RKO (cell line): ENCODE results near the gene NUP210.

ENCODE experiments used
- DNase-seq: peaks from one replicate; pipeline ENCODE4 v3.0.0-alpha.2; 2016; ENCODE audit warnings: low spot score

NUP210 gene

DNA sequence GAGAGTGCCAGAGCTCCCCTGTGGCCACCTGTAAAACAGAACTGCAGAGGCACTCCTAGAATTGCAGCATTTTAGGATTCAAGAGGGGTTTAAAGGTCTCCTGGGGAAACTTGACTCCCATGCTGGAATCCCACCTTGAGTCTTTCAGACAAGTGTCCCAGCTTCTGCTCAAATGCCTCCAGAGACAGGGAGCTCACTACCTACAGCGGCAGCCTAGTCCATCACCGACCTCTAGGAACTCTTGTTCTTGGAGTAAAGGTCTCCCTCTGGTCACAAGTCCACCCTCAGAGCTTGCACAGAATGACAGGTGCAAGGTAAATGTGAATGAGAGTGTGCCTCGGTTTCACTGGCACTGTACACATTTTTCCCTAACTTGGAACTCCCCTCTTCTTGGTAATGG, 72.0 kb downstream of the NUP210 start:
- no peak for DNase-seq

DNA sequence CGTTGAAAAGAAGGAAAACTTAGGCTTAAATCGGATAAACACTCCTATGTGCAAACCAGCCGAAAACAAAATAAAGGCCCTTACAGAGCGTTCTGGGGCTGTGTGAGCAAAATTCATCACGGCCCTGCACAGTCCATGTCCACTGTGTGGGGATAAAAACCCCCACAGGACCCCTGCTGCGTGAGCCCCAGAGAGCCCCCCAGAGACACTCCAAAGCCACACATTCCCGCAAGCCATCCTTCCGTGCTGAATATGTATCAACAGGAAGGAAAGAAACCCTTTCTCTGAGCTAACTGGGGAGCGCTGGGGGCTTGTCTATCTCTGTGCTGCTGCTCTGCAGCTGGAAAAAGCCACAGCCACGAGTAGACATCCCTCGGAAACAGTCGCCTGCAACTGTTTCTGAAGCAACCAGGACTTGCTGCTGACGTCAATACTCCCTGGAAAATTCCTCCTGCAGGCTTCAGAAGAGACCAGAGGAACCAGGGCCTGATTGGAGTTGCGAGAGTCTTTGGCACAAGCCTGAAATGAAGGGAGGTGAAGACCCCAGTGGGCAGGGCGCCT, 72.7 kb downstream of the NUP210 start:
- no peak for DNase-seq

GRCh38 chr3:13346481-13347389, 73.4 kb downstream of the NUP210 start:
- DNase-seq: no peak

DNA sequence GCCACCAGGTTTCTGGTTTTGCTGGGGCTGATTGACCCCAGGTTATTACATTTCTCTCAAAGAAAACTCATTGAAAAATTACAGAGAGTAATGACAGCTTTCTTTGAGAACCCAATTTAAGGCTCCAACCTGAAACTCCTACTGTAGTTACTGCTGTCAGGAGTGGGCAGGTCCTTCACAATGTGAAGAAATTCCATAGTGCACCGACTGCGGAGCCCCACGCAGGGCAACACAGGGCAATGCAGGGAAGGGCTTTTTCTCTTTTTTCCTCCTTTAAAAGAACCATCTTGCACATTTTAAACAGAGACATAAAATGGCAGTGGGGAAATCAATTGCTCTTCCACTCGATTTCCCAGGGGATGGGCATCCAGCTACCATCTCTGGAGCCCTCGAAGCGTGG, 74.3 kb downstream of the NUP210 start:
- no peak for DNase-seq

GRCh38 chr3:13345284-13345683, 74.8 kb downstream of the NUP210 start:
- no peak for DNase-seq

DNA sequence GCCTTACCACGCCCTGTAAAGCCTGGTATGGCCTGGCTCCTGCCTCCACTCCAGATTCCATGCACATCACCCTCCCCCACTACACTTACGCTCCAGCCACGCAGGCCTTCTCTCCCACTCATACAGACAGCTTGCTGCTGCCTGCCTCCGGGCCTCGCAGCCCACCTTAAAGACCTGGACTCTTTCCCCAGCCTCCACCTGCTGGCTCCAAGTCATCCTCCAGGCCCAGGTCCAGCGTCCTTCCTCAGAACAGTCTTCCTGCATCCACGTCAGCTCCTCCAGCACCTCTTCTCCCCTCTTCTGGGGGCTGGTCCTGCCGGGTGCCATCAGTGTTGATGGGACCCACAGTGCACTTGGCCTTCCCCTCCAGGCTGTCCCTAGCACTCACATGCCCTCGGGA, 75.5 kb downstream of the NUP210 start:
- DNase-seq: no peak

DNA sequence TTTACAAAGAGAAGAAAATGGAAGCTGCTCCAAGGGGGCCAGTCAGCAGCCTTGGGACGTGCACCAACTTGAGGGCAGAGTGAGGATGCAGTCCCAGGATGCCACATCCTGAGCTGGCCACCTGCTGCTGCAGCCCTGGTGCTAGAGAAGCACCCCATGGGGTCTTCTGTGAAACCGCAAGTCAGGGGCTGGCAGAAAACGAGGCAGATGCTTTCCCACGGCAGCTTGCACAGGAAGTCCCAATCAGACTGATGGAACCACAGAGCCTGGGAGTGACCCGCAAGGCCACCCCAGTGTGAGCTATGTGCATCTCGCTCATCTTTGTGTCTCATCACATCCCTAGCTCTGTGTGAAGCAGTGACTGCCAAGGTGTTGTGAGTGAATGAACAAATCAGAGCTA, 76.5 kb downstream of the NUP210 start:
- DNase-seq: no peak

- no peak for DNase-seq
These were observed 78.8 kb downstream of the NUP210 start for GRCh38 chr3:13341229-13341905.

GRCh38 chr3:13339833-13340232, 80.3 kb downstream of the NUP210 start:
- no peak for DNase-seq

GRCh38 chr3:13338996-13339395, 81.1 kb downstream of the NUP210 start:
- no peak for DNase-seq

GRCh38 chr3:13338231-13338630, 81.9 kb downstream of the NUP210 start:
- DNase-seq: peak; percentile 25

DNA sequence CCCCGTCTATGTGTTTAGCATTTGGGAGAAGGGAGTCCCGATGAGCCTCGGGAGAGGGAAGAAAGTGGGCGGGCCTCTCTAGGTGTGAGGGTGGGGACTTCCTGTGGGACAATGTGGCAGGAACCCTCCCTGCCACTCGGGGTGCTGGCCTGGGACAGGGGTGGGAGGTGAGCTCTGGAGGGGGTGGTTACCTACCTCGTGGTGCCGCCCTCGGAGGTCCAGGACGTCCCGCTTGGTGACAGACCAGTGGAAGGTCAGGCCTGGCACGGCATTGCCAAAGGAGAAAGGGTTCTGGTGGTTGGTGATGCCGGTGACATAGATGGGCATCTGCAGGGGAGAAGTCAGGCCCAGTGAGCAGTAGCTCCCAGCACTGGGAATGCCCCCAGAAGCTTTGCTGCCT, 83.5 kb downstream of the NUP210 start:
- no peak for DNase-seq

- DNase-seq: no peak
These were observed 84.6 kb downstream of the NUP210 start for GRCh38 chr3:13335503-13335902.

- DNase-seq: no peak
These were observed 85.1 kb downstream of the NUP210 start for GRCh38 chr3:13335059-13335458.

- DNase-seq: no peak
These were observed 86.8 kb downstream of the NUP210 start for GRCh38 chr3:13333236-13333897.

GRCh38 chr3:13332740-13333139, 87.4 kb downstream of the NUP210 start:
- DNase-seq: no peak

DNA sequence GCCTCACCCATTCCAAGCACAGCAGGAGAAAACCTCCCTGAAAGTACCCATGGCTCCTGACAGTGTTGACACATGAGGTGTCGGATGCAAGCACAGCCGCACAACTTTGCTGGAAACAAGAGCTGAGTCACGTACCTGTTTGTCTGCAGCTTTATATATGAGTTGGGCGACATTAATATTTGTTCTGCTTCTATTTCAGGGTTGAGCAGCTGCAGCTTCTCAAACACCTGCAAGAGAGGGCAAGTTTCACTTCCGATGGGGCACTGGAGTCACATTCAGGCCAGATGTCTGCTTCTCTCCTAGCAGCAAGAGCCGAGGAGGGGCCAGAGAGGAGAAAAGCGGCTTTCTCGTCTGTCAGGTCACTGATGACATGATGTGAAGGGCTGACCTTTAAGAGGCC, 88.0 kb downstream of the NUP210 start:
- no peak for DNase-seq

- no peak for DNase-seq
These were observed 90.4 kb downstream of the NUP210 start for GRCh38 chr3:13329746-13330145.

GRCh38 chr3:13325892-13326443, 94.2 kb downstream of the NUP210 start:
- DNase-seq: no peak

DNA sequence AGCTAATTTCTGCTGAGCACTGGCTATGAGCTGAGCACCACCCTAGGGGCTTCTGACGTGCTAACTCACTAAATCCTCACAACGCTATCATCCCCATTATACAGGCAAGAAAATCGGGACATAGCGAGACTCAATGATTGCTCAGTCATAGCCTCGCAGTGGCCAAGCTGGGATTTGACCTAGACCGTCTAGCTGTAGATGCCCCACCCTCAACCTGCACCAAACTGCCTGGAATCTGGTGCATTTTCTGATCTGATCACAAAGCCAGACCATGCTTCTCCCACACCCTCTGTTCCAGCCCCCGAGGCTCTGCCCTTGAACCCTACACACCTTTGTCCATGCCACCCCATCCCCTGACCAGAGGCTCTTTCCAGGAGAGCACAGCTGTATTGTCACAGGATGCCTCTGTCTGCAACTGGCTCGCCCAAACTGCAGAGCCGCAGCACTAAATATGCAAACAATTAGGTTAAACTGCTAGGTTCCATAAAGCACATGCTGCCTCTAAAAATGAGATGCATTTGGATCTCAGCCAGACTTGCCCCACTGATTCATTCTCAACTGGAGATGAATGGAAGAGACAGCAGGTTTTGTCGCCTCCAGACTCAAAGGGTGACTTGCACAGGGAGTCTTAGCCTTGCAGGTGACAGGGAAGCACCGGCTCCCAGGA, 95.2 kb downstream of the NUP210 start:
- no peak for DNase-seq

DNA sequence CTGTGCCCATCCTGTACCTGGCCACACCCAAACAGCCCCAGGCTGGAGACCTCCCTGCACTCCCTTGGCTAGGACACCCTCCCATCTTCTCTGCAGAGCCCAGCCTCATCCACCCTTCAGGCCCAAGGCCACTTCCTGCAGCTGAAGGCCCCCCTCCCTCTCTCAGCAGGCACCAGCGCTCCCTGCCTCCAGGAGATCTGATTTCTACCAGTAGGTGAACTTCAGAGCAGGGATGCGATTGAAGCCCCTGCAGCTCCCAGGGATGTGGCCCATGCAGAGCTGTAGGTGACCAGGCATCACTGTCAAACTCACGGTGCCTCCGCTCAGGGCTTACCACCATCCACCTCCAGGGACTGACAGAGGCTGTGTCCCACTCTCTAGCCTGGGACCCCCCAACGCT, 96.3 kb downstream of the NUP210 start:
- no peak for DNase-seq

GRCh38 chr3:13322324-13322723, 97.8 kb downstream of the NUP210 start:
- DNase-seq: no peak
